SHP77 treated with DMSO at 0.1 percent for 48 hours (cell line): ENCODE results near the gene CTNNA2.

ENCODE experiments used
- DNase-seq: peaks from one replicate; lab custom pipeline; 2025; lab: John Stamatoyannopoulos, UW

Gene CTNNA2

DNA sequence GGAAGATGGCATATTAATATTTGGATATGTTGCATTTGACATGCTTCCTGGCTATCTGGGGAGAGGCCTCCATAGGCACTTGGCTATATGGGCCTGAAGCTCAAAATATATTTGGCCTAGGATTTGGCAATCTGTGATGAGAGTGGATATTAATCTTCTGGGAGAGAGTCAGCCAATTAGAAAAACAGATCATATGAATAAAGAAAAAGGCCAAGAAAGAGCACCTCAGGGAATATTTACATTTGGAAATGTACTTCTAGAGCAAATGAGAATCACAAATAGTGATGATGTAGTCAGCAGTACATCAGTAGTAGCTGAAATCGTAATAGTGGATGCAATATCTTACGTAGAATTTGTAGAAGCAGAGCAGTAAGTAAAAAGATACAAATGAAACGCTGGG lies 277.0 kb downstream of the CTNNA2 start:
- DNase-seq, result no peak

DNA sequence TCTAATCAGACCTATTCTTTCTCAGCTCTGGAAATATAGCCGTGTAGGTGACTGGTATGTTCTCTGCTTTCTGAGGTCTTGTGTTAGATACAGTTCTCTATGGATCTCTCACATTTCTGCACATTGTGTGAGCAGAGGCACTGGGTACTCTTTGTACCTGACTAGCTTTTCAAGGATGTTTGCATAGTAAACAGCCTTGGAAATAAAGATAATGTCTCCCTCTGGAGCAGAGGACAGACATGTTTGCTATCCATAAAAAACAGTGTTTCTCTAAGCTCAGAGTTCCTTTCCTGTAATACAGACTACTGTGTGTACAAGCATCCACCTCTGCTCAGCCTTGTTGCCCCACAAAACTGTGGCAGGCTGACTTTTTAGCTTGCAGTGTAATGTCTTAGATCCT lies 279.2 kb downstream of the CTNNA2 start:
- DNase-seq, result no peak

- no peak for DNase-seq
These were observed 280.2 kb downstream of the CTNNA2 start for GRCh38 chr2:79793006-79793405.

- DNase-seq, result no peak
These were observed 283.8 kb downstream of the CTNNA2 start for GRCh38 chr2:79796641-79797040.

GRCh38 chr2:79798776-79799175 lies 285.9 kb downstream of the CTNNA2 start:
- DNase-seq, result no peak

DNA sequence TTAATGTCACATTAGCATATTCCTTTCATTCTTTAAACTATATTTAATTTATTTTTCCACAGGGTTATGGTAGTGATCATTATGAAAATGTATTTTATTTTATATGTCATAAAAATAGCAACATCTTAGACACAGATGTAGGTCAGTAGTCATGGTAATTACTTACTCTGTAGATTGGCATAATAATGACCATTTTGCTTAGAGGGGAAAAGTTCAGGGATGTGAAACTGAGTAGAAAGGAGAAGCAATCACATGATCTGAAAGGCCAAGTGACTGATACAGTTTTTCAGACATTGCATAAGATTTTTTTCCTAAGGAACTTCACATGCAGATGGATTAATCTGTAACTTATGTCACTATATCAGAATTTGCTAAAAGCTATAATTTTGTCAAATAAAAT lies 286.9 kb downstream of the CTNNA2 start:
- DNase-seq, result no peak

- no peak for DNase-seq
These were observed 288.2 kb downstream of the CTNNA2 start for GRCh38 chr2:79801082-79801481.

- DNase-seq, result no peak
These were observed 304.4 kb downstream of the CTNNA2 start for GRCh38 chr2:79817288-79817687.

- no peak for DNase-seq
These were observed 307.4 kb downstream of the CTNNA2 start for GRCh38 chr2:79820281-79820680.

DNA sequence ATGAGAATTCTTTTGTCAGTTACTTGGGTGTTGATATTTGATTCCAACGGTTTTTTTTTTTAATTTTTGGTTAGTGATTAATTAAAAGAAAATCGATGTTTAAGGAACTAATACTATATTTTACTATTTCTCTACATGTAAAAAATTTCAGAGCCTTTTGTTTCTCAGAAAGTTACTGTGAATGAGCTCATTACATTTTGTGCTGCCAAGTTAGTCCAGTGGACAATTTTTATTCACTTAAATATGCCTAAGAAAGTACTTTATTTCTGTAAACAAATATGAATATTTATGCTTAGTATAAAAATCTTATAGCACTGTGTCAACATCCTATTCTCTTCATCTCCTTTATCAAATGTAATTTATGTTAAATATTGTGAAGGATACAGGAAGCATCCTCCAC lies 309.3 kb downstream of the CTNNA2 start:
- no peak for DNase-seq

DNA sequence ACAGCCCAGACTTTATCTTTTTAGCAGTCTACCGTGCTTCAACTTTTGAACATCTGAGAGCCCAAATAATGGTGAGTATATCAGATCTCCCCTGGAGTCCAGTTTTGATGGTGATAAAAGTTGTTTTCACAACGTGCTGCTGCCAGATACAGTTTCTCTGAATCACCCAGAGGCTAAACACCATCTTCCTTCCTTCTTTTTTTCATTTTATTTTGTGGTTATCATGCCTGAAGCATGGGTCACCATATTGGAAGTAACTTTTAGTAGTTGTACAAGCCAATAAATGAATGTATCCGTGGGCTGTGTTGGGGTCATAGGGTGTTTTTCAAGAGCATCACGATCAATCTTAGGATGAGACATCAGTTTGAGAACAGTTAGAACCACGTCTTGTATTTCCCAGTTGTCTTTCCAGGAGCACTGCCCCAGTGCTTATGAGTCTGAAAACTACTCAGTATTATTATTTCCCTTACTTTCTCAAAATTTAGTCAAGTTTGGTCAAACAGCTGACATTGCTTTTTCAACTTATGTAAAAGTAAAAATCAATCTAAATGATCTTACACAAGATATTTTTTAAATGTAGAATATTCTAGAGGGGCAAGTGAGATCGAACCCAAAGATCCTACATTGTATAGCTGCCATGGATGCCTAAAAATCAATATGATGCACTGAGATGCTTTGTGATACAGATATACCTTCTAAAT lies 311.4 kb downstream of the CTNNA2 start:
- no peak for DNase-seq

DNA sequence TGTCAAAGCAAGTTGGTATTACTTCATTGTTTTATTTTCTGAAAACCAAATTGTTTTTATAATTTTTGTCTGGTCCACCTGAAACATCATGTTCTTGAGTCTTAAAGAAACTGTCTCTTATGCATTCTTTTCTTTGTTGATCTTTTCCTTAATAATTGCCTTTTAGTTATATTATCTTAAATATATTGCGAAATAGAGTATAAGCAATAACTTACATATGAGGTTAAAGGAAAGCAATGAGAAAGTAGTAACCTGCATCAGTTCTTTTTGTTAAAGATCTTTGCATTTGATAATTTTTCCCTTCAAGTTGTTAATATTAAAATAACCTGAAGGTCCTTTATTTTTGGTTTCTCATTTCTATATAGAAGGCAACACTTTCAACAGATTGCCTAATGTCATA lies 315.0 kb downstream of the CTNNA2 start:
- no peak for DNase-seq

DNA sequence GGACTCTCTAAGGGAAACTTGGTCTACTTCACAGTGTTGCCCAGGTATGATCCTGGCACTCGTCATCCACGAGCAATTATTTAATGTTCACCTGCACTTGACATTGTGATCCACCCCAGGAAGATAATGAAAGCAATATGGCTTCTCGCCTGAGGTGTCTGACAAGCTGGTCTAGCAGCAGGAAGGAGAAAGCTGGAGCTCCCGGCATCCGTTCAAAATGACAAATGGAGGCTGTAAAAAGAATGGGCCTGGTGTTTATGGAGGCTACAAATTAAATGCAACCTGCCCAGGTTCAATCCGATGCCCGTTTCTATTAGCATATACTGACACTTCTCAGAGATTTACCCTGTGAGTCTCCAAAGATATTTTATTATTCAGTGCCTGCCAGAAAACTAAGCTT lies 317.6 kb downstream of the CTNNA2 start:
- no peak for DNase-seq

DNA sequence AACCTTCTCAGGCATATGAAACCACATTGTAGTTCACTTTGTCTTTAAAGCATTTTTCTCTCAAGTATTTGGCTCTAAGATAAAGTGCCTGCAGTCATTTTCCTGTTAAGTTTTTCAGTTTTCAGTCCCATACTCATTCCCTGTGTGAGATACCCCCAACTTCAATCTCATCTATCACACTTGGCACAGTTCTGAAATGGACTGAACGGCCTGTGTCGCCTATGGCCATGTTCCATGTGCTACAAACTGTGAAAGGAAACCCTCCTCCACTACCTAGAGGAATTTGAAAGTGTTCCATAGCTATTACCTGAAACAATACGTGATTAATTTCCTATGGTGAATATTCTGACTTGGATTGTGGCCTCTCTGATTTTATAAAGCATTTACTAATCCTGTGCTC lies 319.1 kb downstream of the CTNNA2 start:
- DNase-seq, result no peak

GRCh38 chr2:79832511-79833234 lies 319.8 kb downstream of the CTNNA2 start:
- peak; percentile 21 for DNase-seq

DNA sequence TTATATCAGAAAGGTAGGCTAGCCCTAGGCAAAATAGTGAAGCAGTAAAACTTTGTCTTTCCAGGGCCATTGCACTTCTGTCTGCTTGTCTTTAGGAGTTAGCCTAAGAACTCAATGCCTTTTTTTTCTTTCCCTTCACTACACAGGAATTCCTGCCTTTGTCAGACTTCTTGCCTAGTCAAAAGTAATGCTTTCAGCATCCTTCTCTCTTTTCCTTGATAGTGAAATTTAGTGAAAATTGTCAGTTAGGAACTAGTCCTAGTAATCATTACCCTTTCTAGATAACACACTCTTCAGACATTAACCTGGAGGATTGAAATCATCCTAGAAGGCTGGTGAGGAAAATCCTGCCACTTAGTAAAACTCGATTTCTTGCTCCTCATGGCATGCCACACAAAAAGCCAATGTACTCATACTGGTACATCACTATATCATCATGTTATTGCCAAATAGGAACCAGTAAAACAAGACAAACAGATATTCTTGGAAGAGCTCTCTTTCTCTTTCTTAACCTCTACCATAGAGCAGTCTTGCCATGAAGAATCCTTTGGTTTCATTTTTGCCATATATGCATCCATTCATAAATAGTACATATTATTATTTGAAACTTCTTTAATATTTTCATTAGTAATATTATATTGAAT lies 320.5 kb downstream of the CTNNA2 start:
- no peak for DNase-seq

- DNase-seq, result no peak
These were observed 323.1 kb downstream of the CTNNA2 start for GRCh38 chr2:79835911-79836310.

DNA sequence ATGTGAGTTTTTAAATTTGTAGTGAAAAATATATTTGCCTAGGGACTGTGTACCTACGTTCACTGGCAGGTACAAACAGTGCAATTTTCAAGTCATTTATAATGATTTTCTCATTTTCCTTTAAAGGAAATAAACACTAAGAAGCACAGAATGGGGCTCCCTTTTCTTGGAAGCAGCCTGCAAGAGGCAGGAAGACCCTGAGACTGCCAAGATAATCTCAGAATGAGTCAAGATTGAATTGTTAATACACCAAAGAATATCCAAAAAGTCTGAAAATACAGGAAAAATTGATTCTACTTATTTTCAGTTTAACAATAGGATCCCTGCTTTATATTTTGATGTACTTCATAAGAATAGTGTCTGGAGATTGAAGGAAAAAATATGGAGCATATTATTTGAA lies 331.2 kb downstream of the CTNNA2 start:
- no peak for DNase-seq

- no peak for DNase-seq
These were observed 334.0 kb downstream of the CTNNA2 start for GRCh38 chr2:79846878-79847277.

- no peak for DNase-seq
These were observed 336.4 kb downstream of the CTNNA2 start for GRCh38 chr2:79849241-79849640.

- no peak for DNase-seq
These were observed 337.1 kb downstream of the CTNNA2 start for GRCh38 chr2:79849949-79850348.

DNA sequence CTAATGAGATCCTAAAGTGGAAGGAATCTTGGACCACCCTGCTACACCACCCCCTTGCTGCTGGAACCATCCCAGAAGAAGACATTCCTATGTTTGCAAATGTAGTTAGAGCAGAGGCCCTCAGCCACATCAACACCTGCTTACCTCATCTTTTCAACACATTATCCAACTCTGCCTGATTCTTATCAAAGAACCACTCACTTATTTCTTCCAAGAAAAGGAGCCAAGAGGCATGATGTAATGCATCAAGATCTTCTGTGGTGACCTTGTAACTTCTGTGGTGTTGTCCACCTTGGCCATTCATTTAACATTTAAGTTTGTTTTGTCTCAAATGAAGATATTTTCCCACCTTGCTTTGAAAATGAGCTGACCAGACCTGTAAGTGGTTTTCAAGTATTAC lies 338.1 kb downstream of the CTNNA2 start:
- no peak for DNase-seq

DNA sequence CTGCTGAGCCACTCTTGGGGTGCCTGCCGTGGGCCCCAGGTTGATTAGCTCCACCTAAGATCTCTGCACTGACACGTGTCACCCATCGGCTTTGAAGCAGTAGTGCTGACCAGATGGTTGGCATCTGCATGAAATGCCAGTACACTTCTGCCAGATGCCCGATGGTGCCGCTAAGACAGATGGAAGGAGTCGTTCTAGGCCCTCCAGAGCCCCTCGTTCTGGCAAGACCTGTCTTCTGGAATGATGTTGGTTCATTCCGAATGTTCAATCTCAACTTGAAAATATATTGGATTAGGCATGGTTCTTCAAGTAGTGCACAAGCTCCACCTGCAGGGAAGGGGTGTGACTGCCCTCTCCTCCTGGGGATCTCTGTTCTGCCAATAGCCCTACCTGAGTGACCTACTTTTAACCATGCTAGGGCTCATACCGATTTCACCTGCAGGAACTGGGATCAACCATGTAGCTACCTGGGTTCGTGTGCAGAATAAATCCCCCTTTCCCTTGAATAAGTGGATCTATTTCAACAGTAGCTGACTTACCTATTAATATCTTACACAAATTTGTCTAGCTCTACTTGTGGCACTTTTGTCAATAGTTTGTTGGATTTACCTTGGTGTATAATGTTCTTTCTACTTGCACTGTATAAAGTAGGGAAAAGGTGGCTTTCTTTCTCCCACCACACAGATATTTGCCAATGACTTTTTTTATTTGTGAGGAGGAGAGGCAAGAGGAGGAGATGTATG lies 342.6 kb downstream of the CTNNA2 start:
- DNase-seq, result no peak
